OCI-LY7 (cell line): ENCODE measurements around the gene PLCD4.

Experiments
- EZH2phosphoT487 ChIP-seq: fragments of 200-600 bp; sonication (generic); IDR thresholded peaks from 2 replicates; pipeline ENCODE4 v1.6.1; 2018; ENCODE audit warnings: low read depth, borderline replicate concordance, mild to moderate bottlenecking, mixed run types, antibody characterized with exemption, low read length, moderate library complexity, mixed read lengths
- TF ChIP-seq, protein P1 (sequence below): fragments of 200-600 bp; sonication (generic); conservative IDR thresholded peaks from 2 replicates; pipeline ENCODE4 v1.5.1; 2014; ENCODE audit warnings: mild to moderate bottlenecking, antibody characterized with exemption, low read length, moderate library complexity, mixed read lengths

DNA sequence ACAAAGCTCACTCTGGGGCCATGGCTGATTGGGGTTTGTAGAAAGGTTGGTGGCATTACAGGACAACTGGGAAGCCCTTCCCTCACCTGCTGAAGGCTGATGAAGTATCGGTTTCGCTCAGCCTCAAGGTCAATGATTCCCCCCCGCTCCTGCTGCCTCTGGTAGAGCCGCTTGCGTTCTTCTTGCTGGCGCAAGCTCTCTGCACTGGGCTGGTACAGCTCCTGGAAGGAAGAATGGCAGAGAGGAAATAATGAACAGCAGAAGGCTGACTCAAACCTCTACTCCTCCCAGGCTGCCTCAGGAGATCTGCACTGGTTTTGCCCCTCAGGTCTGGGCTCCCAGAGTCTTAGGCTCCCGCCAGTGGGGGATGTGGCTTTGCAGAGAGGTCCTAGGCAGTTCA, 57.0 kb downstream of the PLCD4 start:
- TF ChIP-seq, protein P1, sequence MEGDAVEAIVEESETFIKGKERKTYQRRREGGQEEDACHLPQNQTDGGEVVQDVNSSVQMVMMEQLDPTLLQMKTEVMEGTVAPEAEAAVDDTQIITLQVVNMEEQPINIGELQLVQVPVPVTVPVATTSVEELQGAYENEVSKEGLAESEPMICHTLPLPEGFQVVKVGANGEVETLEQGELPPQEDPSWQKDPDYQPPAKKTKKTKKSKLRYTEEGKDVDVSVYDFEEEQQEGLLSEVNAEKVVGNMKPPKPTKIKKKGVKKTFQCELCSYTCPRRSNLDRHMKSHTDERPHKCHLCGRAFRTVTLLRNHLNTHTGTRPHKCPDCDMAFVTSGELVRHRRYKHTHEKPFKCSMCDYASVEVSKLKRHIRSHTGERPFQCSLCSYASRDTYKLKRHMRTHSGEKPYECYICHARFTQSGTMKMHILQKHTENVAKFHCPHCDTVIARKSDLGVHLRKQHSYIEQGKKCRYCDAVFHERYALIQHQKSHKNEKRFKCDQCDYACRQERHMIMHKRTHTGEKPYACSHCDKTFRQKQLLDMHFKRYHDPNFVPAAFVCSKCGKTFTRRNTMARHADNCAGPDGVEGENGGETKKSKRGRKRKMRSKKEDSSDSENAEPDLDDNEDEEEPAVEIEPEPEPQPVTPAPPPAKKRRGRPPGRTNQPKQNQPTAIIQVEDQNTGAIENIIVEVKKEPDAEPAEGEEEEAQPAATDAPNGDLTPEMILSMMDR, result no peak
- TF ChIP-seq EZH2phosphoT487, result no peak
